Choroid plexus epithelial cell (primary cell): Measurements from ENCODE around the gene DOC2B.
"Not testable (repeated sequence)": the region's sequence is repeated elsewhere in the genome, so short reads cannot be mapped to it uniquely, and the experiment has no call there.

Source experiments
- DNase-seq: peaks from one replicate; pipeline ENCODE4 v3.0.0-alpha.2; 2010; ENCODE audit warnings: low read depth
- H3K4me3 ChIP-seq: 2 replicates; pipeline ENCODE4 v1.5.1; 2011; ENCODE audit warnings: low read depth, mild to moderate bottlenecking, control low read depth, low read length, moderate library complexity
- CTCF ChIP-seq: conservative IDR thresholded peaks from 2 replicates; pipeline ENCODE4 v1.5.1; 2011; ENCODE audit warnings: low read depth, mild to moderate bottlenecking, control low read depth, inconsistent platforms, low read length, moderate library complexity

The DOC2B gene

GRCh38 chr17:206941-207560 lies 25.6 kb upstream of the DOC2B start:
- no peak overlapping the region for H3K4me3 ChIP-seq
- no peak for TF ChIP-seq CTCF
- no peak for DNase-seq

GRCh38 chr17:206484-206883 lies 25.0 kb upstream of the DOC2B start:
- DNase-seq, H3K4me3 ChIP-seq: not testable (repeated sequence)

GRCh38 chr17:205817-206216 lies 24.4 kb upstream of the DOC2B start:
- DNase-seq, result no peak
- H3K4me3 ChIP-seq, result no peak overlapping the region
- no peak for TF ChIP-seq CTCF

- no peak for DNase-seq
- TF ChIP-seq CTCF, result no peak
- H3K4me3 ChIP-seq, result no peak overlapping the region
Observed at GRCh38 chr17:205148-205669, 23.8 kb upstream of the DOC2B start.

GRCh38 chr17:204427-205147 lies 23.1 kb upstream of the DOC2B start:
- TF ChIP-seq CTCF, result no peak
- no peak for DNase-seq
- no peak overlapping the region for H3K4me3 ChIP-seq

GRCh38 chr17:202501-202951 lies 21.1 kb upstream of the DOC2B start:
- TF ChIP-seq CTCF, result no peak
- no peak overlapping the region for H3K4me3 ChIP-seq
- DNase-seq, result no peak

- DNase-seq, H3K4me3 ChIP-seq: not testable (repeated sequence)
Observed at GRCh38 chr17:201736-202135, 20.3 kb upstream of the DOC2B start.

- H3K4me3 ChIP-seq, DNase-seq: not testable (repeated sequence)
Observed at GRCh38 chr17:201257-201656, 19.8 kb upstream of the DOC2B start.
